Measurements from ENCODE around the gene AMFR.

Gene AMFR

GRCh38 chr16:56421976-56422669, 3.2 kb downstream of the AMFR start:
- no peak overlapping the region for H4K91ac ChIP-seq (ENCODE audit: low read length)
- H3K27me3 ChIP-seq (ENCODE audit: control insufficient read depth in 1 of 2, insufficient read depth in 1 of 2, low read length in 2 of 2) = no peaks in the 10 kb centered on the region
- H2BK15ac ChIP-seq (ENCODE audit: low read depth, poor library complexity, severe bottlenecking) = no peak overlapping the region
- H3K79me1 ChIP-seq (replicated peaks; ENCODE audit: low read length, poor library complexity, severe bottlenecking) = peaks cover 6% of the 10 kb centered on the region
- no peak overlapping the region for H3K27ac ChIP-seq (ENCODE audit: low read length, poor library complexity, severe bottlenecking)
- H3K9ac ChIP-seq (ENCODE audit: low read length) = no peak overlapping the region
- no peak overlapping the region for H3K4me2 ChIP-seq (ENCODE audit: low read length, poor library complexity, severe bottlenecking)
- no peak overlapping the region for H3K4ac ChIP-seq (ENCODE audit: low read depth in 1 of 2, low read length in 2 of 2)
- no peak overlapping the region for H2BK12ac ChIP-seq (ENCODE audit: low read length in 2 of 2)
- H2BK120ac ChIP-seq (ENCODE audit: low read depth, low read length) = no peak overlapping the region
- H3K4me1 ChIP-seq (ENCODE audit: control insufficient read depth, insufficient read depth, low read depth, low read length) = peaks cover 8% of the 10 kb centered on the region
- no peak overlapping the region for H3K14ac ChIP-seq (ENCODE audit: low read length in 2 of 2)
- H3K23ac ChIP-seq (ENCODE audit: low read length in 2 of 2) = no peak overlapping the region
- H2AK5ac ChIP-seq (ENCODE audit: low read length, severe bottlenecking) = no peak overlapping the region
- no peak for DNase-seq
- no peak overlapping the region for H4K8ac ChIP-seq (ENCODE audit: low read length)
- H2BK5ac ChIP-seq (ENCODE audit: low read depth, low read length, poor library complexity, severe bottlenecking) = no peak overlapping the region
- 86% methylated on average over 5 of the region's 5 CpGs for WGBS
- H3K9me3 ChIP-seq (ENCODE audit: control insufficient read depth, low read length) = no peaks in the 10 kb centered on the region
- no peak overlapping the region for H3K18ac ChIP-seq (ENCODE audit: low read depth in 1 of 2, low read length in 2 of 2)
- no peak overlapping the region for H2AFZ ChIP-seq (ENCODE audit: low read depth, low read length)
- no peak overlapping the region for H3K4me3 ChIP-seq (ENCODE audit: insufficient read depth in 1 of 2, low read depth in 1 of 2, low read length in 2 of 2)
- H3K36me3 ChIP-seq (ENCODE audit: control insufficient read depth in 1 of 2, insufficient read depth in 2 of 2, low read depth in 1 of 2, low read length in 2 of 2) = no peaks in the 10 kb centered on the region

DNA sequence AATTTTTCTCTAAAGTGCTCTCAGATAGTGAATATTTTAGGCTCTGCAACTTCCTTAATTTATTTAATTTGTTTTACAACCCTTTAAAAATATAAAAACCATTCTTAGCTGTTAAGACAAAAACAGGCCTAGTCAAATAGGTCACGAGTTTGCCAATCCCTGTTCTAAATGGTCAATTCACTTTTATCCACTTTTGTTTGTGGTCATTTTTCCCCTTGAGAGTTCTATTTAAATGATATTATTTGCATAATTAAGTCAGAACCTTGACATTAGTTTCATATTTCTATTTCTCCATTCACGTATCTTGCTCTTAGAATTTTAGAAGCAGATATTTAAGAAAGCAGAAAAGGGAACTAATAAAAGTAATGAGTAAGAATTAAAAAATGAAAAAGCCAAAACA, 4.0 kb downstream of the AMFR start:
- Histone ChIP-seq H3K4me1 (ENCODE audit: control insufficient read depth, insufficient read depth, low read depth, low read length) (peaks cover 8% of the 10 kb centered on the region), H3K14ac (ENCODE audit: low read length in 2 of 2) (no peak overlapping the region), H3K79me1 (replicated peaks; ENCODE audit: low read length, poor library complexity, severe bottlenecking) (peaks cover 8% of the 10 kb centered on the region), H3K18ac (ENCODE audit: low read depth in 1 of 2, low read length in 2 of 2) (no peak overlapping the region), H4K8ac (ENCODE audit: low read length) (no peak overlapping the region), H2BK12ac (ENCODE audit: low read length in 2 of 2) (no peak overlapping the region), H2AK5ac (ENCODE audit: low read length, severe bottlenecking) (no peak overlapping the region), H3K4me2 (ENCODE audit: low read length, poor library complexity, severe bottlenecking) (no peak overlapping the region), H3K27ac (ENCODE audit: low read length, poor library complexity, severe bottlenecking) (no peak overlapping the region), H3K4me3 (ENCODE audit: insufficient read depth in 1 of 2, low read depth in 1 of 2, low read length in 2 of 2) (no peak overlapping the region), H3K9me3 (ENCODE audit: control insufficient read depth, low read length) (no peaks in the 10 kb centered on the region), H2BK15ac (ENCODE audit: low read depth, poor library complexity, severe bottlenecking) (no peak overlapping the region), H3K4ac (ENCODE audit: low read depth in 1 of 2, low read length in 2 of 2) (no peak overlapping the region), H4K91ac (ENCODE audit: low read length) (no peak overlapping the region), H2BK120ac (ENCODE audit: low read depth, low read length) (no peak overlapping the region), H3K27me3 (ENCODE audit: control insufficient read depth in 1 of 2, insufficient read depth in 1 of 2, low read length in 2 of 2) (no peaks in the 10 kb centered on the region), H3K23ac (ENCODE audit: low read length in 2 of 2) (no peak overlapping the region), H2BK5ac (ENCODE audit: low read depth, low read length, poor library complexity, severe bottlenecking) (no peak overlapping the region), H3K9ac (ENCODE audit: low read length) (no peak overlapping the region), H3K36me3 (ENCODE audit: control insufficient read depth in 1 of 2, insufficient read depth in 2 of 2, low read depth in 1 of 2, low read length in 2 of 2) (no peaks in the 10 kb centered on the region), H2AFZ (ENCODE audit: low read depth, low read length) (no peak overlapping the region)
- no peak for DNase-seq
- 92% methylated on average over 1 of the region's 2 CpGs for WGBS

- Histone ChIP-seq H3K4ac (ENCODE audit: low read depth in 1 of 2, low read length in 2 of 2) (no peak overlapping the region), H3K27ac (ENCODE audit: low read length, poor library complexity, severe bottlenecking) (no peak overlapping the region), H3K18ac (ENCODE audit: low read depth in 1 of 2, low read length in 2 of 2) (no peak overlapping the region), H2AK5ac (ENCODE audit: low read length, severe bottlenecking) (no peak overlapping the region), H3K79me1 (replicated peaks; ENCODE audit: low read length, poor library complexity, severe bottlenecking) (peaks cover 9% of the 10 kb centered on the region), H4K8ac (ENCODE audit: low read length) (no peak overlapping the region), H2BK5ac (ENCODE audit: low read depth, low read length, poor library complexity, severe bottlenecking) (no peak overlapping the region), H3K14ac (ENCODE audit: low read length in 2 of 2) (no peak overlapping the region), H3K36me3 (ENCODE audit: control insufficient read depth in 1 of 2, insufficient read depth in 2 of 2, low read depth in 1 of 2, low read length in 2 of 2) (no peaks in the 10 kb centered on the region), H3K4me1 (ENCODE audit: control insufficient read depth, insufficient read depth, low read depth, low read length) (peaks cover 7% of the 10 kb centered on the region), H3K23ac (ENCODE audit: low read length in 2 of 2) (no peak overlapping the region), H3K4me3 (ENCODE audit: insufficient read depth in 1 of 2, low read depth in 1 of 2, low read length in 2 of 2) (no peak overlapping the region), H2BK120ac (ENCODE audit: low read depth, low read length) (no peak overlapping the region), H3K9ac (ENCODE audit: low read length) (no peak overlapping the region), H4K91ac (ENCODE audit: low read length) (no peak overlapping the region), H2BK12ac (ENCODE audit: low read length in 2 of 2) (no peak overlapping the region), H2BK15ac (ENCODE audit: low read depth, poor library complexity, severe bottlenecking) (no peak overlapping the region), H3K9me3 (ENCODE audit: control insufficient read depth, low read length) (no peaks in the 10 kb centered on the region), H3K4me2 (ENCODE audit: low read length, poor library complexity, severe bottlenecking) (no peak overlapping the region), H3K27me3 (ENCODE audit: control insufficient read depth in 1 of 2, insufficient read depth in 1 of 2, low read length in 2 of 2) (no peaks in the 10 kb centered on the region), H2AFZ (ENCODE audit: low read depth, low read length) (no peak overlapping the region)
- DNase-seq = no peak
Observed at GRCh38 chr16:56420613-56421012, 4.7 kb downstream of the AMFR start.

DNA sequence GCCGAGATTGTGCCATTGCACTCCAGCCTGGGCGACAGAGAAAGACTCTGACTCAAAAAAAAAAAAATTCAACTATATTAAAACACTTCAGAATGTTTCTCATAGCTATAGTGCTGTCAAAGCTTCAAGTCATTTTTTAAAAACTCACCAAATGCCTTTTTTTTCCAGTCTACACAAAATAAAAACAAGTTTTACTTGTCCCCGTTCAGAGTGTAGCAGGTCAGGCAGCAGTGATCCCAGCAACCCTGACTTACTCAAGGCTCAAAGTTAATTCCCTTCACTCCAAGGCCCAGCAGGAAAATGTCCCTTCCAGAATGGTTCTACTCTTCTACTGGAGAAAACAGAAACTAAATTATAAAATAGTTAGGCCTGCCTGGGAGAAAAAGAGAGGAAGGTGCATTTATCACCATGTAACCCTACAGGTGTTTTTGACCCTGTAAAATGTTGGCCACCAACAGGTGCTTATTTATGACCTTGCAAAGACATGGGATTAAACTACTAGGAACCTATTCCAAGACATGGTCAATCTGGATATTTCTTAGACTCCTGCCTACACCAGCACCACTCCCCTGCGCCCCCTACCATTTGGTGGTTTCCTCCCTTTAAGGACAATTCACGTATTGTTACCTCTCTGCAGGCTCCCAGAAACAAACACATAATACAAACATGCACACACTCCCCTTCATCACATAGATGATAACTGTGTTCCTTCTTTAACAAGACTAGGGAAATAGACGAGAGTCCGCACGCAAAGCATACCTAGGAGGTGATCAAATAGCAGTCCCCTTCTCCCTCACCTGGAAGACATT, 5.4 kb downstream of the AMFR start:
- no peaks in the 10 kb centered on the region for H3K9me3 ChIP-seq (ENCODE audit: control insufficient read depth, low read length)
- WGBS = 94% methylated on average over 8 of the region's 8 CpGs
- H2BK12ac ChIP-seq (ENCODE audit: low read length in 2 of 2) = no peak overlapping the region
- no peaks in the 10 kb centered on the region for H3K27me3 ChIP-seq (ENCODE audit: control insufficient read depth in 1 of 2, insufficient read depth in 1 of 2, low read length in 2 of 2)
- H4K91ac ChIP-seq (ENCODE audit: low read length) = no peak overlapping the region
- no peak overlapping the region for H3K18ac ChIP-seq (ENCODE audit: low read depth in 1 of 2, low read length in 2 of 2)
- H3K36me3 ChIP-seq (ENCODE audit: control insufficient read depth in 1 of 2, insufficient read depth in 2 of 2, low read depth in 1 of 2, low read length in 2 of 2) = no peaks in the 10 kb centered on the region
- H3K4me1 ChIP-seq (ENCODE audit: control insufficient read depth, insufficient read depth, low read depth, low read length) = peaks cover 6% of the 10 kb centered on the region
- H2BK5ac ChIP-seq (ENCODE audit: low read depth, low read length, poor library complexity, severe bottlenecking) = no peak overlapping the region
- no peak overlapping the region for H2BK15ac ChIP-seq (ENCODE audit: low read depth, poor library complexity, severe bottlenecking)
- no peak overlapping the region for H3K4me3 ChIP-seq (ENCODE audit: insufficient read depth in 1 of 2, low read depth in 1 of 2, low read length in 2 of 2)
- H4K8ac ChIP-seq (ENCODE audit: low read length) = no peak overlapping the region
- DNase-seq = no peak
- H3K79me1 ChIP-seq (replicated peaks; ENCODE audit: low read length, poor library complexity, severe bottlenecking) = peaks cover 11% of the 10 kb centered on the region
- no peak overlapping the region for H3K14ac ChIP-seq (ENCODE audit: low read length in 2 of 2)
- no peak overlapping the region for H3K9ac ChIP-seq (ENCODE audit: low read length)
- H3K4me2 ChIP-seq (ENCODE audit: low read length, poor library complexity, severe bottlenecking) = no peak overlapping the region
- H2BK120ac ChIP-seq (ENCODE audit: low read depth, low read length) = no peak overlapping the region
- no peak overlapping the region for H2AFZ ChIP-seq (ENCODE audit: low read depth, low read length)
- H3K27ac ChIP-seq (ENCODE audit: low read length, poor library complexity, severe bottlenecking) = no peak overlapping the region
- no peak overlapping the region for H3K4ac ChIP-seq (ENCODE audit: low read depth in 1 of 2, low read length in 2 of 2)
- no peak overlapping the region for H2AK5ac ChIP-seq (ENCODE audit: low read length, severe bottlenecking)
- no peak overlapping the region for H3K23ac ChIP-seq (ENCODE audit: low read length in 2 of 2)

All from mesenchymal stem cell (in vitro differentiated cells and primary cell).